ENCODE data around the gene HHLA2. TPM values are rescaled to one million over a fixed set of nuclear protein-coding genes. Genes with fewer than 3 reads are reported as not detected.

The HHLA2 gene
- total RNA-seq, 1 experiment from 2014 or later, result 0.07 TPM

DNA sequence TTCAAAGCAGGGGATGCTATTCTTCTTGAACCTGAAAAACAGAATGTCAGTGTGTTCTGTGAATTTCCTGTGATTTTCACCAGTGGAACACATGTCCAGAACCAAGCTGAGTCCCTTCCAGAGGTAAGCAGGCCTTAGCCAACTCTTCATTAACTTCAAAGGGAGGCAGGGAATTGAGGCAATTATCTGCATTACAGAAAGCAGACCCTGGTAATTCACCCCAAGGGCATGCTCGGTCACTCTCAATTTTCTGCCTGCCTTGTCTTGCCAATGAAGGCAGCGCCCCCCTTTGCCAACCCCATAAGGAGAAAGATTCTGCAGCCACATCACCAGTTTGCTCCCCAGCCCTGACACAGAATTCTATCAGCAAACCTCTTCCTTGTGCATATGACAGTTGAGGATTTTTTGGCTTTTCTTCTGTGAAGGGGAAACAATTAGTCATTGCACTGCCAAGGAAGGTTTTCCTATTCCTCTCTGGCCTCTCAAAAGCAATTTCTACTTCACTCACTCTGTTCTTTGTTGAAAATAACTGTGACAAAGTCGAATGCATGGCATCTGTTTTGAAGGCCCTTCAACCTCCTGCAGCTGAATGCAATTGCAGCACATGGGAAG, 85.3 kb downstream of the HHLA2 start:
- ChIA-PET POLR2A (no interaction called here), CTCF (no interaction called here)
- TF ChIP-seq GABPB1 (CRISPR knock-in tag; IDR thresholded peaks at IDR 0.05), result no peak
- TF ChIP-seq, protein P1, sequence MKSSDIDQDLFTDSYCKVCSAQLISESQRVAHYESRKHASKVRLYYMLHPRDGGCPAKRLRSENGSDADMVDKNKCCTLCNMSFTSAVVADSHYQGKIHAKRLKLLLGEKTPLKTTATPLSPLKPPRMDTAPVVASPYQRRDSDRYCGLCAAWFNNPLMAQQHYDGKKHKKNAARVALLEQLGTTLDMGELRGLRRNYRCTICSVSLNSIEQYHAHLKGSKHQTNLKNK (CRISPR knock-in tag; IDR thresholded peaks at IDR 0.05), result no peak
- TF ChIP-seq ARID4B (CRISPR knock-in tag; IDR thresholded peaks at IDR 0.05; ENCODE audit: borderline replicate concordance), result no peak
- TF ChIP-seq, protein P2, sequence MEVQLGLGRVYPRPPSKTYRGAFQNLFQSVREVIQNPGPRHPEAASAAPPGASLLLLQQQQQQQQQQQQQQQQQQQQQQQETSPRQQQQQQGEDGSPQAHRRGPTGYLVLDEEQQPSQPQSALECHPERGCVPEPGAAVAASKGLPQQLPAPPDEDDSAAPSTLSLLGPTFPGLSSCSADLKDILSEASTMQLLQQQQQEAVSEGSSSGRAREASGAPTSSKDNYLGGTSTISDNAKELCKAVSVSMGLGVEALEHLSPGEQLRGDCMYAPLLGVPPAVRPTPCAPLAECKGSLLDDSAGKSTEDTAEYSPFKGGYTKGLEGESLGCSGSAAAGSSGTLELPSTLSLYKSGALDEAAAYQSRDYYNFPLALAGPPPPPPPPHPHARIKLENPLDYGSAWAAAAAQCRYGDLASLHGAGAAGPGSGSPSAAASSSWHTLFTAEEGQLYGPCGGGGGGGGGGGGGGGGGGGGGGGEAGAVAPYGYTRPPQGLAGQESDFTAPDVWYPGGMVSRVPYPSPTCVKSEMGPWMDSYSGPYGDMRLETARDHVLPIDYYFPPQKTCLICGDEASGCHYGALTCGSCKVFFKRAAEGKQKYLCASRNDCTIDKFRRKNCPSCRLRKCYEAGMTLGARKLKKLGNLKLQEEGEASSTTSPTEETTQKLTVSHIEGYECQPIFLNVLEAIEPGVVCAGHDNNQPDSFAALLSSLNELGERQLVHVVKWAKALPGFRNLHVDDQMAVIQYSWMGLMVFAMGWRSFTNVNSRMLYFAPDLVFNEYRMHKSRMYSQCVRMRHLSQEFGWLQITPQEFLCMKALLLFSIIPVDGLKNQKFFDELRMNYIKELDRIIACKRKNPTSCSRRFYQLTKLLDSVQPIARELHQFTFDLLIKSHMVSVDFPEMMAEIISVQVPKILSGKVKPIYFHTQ (CRISPR knock-in tag; IDR thresholded peaks at IDR 0.05), result no peak
- no peak for TF ChIP-seq ZNF121 (CRISPR knock-in tag; IDR thresholded peaks at IDR 0.05)
- TF ChIP-seq, protein P3, sequence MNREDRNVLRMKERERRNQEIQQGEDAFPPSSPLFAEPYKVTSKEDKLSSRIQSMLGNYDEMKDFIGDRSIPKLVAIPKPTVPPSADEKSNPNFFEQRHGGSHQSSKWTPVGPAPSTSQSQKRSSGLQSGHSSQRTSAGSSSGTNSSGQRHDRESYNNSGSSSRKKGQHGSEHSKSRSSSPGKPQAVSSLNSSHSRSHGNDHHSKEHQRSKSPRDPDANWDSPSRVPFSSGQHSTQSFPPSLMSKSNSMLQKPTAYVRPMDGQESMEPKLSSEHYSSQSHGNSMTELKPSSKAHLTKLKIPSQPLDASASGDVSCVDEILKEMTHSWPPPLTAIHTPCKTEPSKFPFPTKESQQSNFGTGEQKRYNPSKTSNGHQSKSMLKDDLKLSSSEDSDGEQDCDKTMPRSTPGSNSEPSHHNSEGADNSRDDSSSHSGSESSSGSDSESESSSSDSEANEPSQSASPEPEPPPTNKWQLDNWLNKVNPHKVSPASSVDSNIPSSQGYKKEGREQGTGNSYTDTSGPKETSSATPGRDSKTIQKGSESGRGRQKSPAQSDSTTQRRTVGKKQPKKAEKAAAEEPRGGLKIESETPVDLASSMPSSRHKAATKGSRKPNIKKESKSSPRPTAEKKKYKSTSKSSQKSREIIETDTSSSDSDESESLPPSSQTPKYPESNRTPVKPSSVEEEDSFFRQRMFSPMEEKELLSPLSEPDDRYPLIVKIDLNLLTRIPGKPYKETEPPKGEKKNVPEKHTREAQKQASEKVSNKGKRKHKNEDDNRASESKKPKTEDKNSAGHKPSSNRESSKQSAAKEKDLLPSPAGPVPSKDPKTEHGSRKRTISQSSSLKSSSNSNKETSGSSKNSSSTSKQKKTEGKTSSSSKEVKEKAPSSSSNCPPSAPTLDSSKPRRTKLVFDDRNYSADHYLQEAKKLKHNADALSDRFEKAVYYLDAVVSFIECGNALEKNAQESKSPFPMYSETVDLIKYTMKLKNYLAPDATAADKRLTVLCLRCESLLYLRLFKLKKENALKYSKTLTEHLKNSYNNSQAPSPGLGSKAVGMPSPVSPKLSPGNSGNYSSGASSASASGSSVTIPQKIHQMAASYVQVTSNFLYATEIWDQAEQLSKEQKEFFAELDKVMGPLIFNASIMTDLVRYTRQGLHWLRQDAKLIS (CRISPR knock-in tag; IDR thresholded peaks at IDR 0.05; ENCODE audit: borderline replicate concordance), result no peak
- TF ChIP-seq E2F1 (CRISPR knock-in tag; IDR thresholded peaks at IDR 0.05), result no peak
- no peak for TF ChIP-seq NR2C2 (CRISPR knock-in tag; IDR thresholded peaks at IDR 0.05)
- no peak for TF ChIP-seq ZNF512 (CRISPR knock-in tag; IDR thresholded peaks at IDR 0.05; ENCODE audit: borderline replicate concordance)
- TF ChIP-seq TP53 (CRISPR knock-in tag; IDR thresholded peaks at IDR 0.05), result no peak
- no peak for TF ChIP-seq ZNF532 (CRISPR knock-in tag; IDR thresholded peaks at IDR 0.05; ENCODE audit: borderline replicate concordance)
- no peak for TF ChIP-seq ZNF396 (CRISPR knock-in tag; IDR thresholded peaks at IDR 0.05; ENCODE audit: borderline replicate concordance)
- no peak for TF ChIP-seq TCF7 (CRISPR knock-in tag; IDR thresholded peaks at IDR 0.05; ENCODE audit: low read depth)
- no peak for TF ChIP-seq SOX15 (CRISPR knock-in tag; IDR thresholded peaks at IDR 0.05)
- TF ChIP-seq CDX4 (CRISPR knock-in tag; IDR thresholded peaks at IDR 0.05; ENCODE audit: borderline replicate concordance), result no peak
- Mint-ChIP-seq H3K9me3 (peaks cover 3% of the 10 kb centered on the region), H3K27me3 (ENCODE audit: low read depth) (no peaks in the 10 kb centered on the region), H3K36me3 (no peaks in the 10 kb centered on the region), H3K27ac (no peak overlapping the region), H3K4me3 (no peak overlapping the region), H3K4me1 (peaks cover 23% of the 10 kb centered on the region)
- ATAC-seq (peak; percentile 60), DNase-seq (ENCODE audit: low spot score) (no peak)

Measured in WTC11 (cell line).